ENCODE data around the gene VWA5B1. TPM values are rescaled to one million over a fixed set of nuclear protein-coding genes. Genes with fewer than 3 reads are reported as not detected.

VWA5B1 gene
- total RNA-seq: under 1 TPM in 1 of 3 donors, not detected in 2; 0.29 TPM

GRCh38 chr1:20290624-20291597, at the start of gene VWA5B1:
Gene VWA5B1 (plus strand): TSS chr1:20290875. CDS start chr1:20310602, 19,727 bp downstream.
- no peaks in the 10 kb centered on the region for H3K9me3 ChIP-seq
- peaks cover 0 to 13% of the 10 kb centered on the region in 2 donors for H3K27me3 ChIP-seq
- no peaks in the 10 kb centered on the region for H3K36me3 ChIP-seq
- no peak within 1 kb of the TSS for H3K27ac ChIP-seq
- TF ChIP-seq POLR2AphosphoS5 (IDR thresholded peaks at IDR 0.05) (no peak), CTCF (IDR thresholded peaks at IDR 0.05) (no peak), POLR2A (IDR thresholded peaks at IDR 0.05) (no peak)
- H3K4me1 ChIP-seq: no peaks in the 10 kb centered on the region
- no peak for DNase-seq (ENCODE audit: low spot score in 2 of 2)
- peak within 1 kb of the TSS in 1 of 3 donors; percentile 43 for H3K4me3 ChIP-seq
- intact Hi-C loops (cut with DNase I; ENCODE audit: low total_unique reads): no loop called here

GRCh38 chr1:20242890-20243479, 47.7 kb upstream of the VWA5B1 start:
- no peak for DNase-seq (ENCODE audit: low spot score in 2 of 2)
- no peaks in the 10 kb centered on the region for H3K27me3 ChIP-seq
- no peaks in the 10 kb centered on the region for H3K9me3 ChIP-seq
- H3K4me1 ChIP-seq: no peaks in the 10 kb centered on the region
- H3K27ac ChIP-seq: no peak overlapping the region
- intact Hi-C loops (cut with DNase I; ENCODE audit: low total_unique reads): no loop called here
- no peaks in the 10 kb centered on the region for H3K36me3 ChIP-seq
- H3K4me3 ChIP-seq: no peak overlapping the region
- TF ChIP-seq POLR2AphosphoS5 (IDR thresholded peaks at IDR 0.05): no peak

GRCh38 chr1:20248971-20249612, 41.6 kb upstream of the VWA5B1 start:
- Histone ChIP-seq H3K27ac (no peak overlapping the region), H3K9me3 (no peaks in the 10 kb centered on the region)
- TF ChIP-seq POLR2A (IDR thresholded peaks at IDR 0.05): no peak
- no peak for TF ChIP-seq CTCF (IDR thresholded peaks at IDR 0.05)
- no peak for TF ChIP-seq POLR2AphosphoS5 (IDR thresholded peaks at IDR 0.05)

GRCh38 chr1:20250340-20250989, 40.2 kb upstream of the VWA5B1 start:
- intact Hi-C loops (cut with DNase I; ENCODE audit: low total_unique reads): no loop called here
- no peaks in the 10 kb centered on the region for H3K27me3 ChIP-seq
- no peak overlapping the region for H3K4me3 ChIP-seq
- peak; percentile 32 to 66 for DNase-seq (ENCODE audit: low spot score in 2 of 2)
- H3K27ac ChIP-seq: peak overlapping the region; percentile 43 to 45
- no peaks in the 10 kb centered on the region for H3K36me3 ChIP-seq
- TF ChIP-seq POLR2A (IDR thresholded peaks at IDR 0.05): no peak
- no peak for TF ChIP-seq POLR2AphosphoS5 (IDR thresholded peaks at IDR 0.05)
- TF ChIP-seq CTCF (IDR thresholded peaks at IDR 0.05): no peak
- no peaks in the 10 kb centered on the region for H3K4me1 ChIP-seq
- H3K9me3 ChIP-seq: no peaks in the 10 kb centered on the region

More at GRCh38 chr1:20248971-20249612, 41.6 kb upstream of the VWA5B1 start:
- intact Hi-C loops (cut with DNase I; ENCODE audit: low total_unique reads): no loop called here
- DNase-seq (ENCODE audit: low spot score in 2 of 2): no peak
- Histone ChIP-seq H3K36me3 (no peaks in the 10 kb centered on the region), H3K4me1 (no peaks in the 10 kb centered on the region), H3K27me3 (no peaks in the 10 kb centered on the region), H3K4me3 (no peak overlapping the region)

GRCh38 chr1:20252587-20252986, 38.1 kb upstream of the VWA5B1 start:
- Histone ChIP-seq H3K4me3 (no peak overlapping the region), H3K36me3 (no peaks in the 10 kb centered on the region), H3K9me3 (no peaks in the 10 kb centered on the region), H3K4me1 (no peaks in the 10 kb centered on the region), H3K27ac (no peak overlapping the region), H3K27me3 (no peaks in the 10 kb centered on the region)
- DNase-seq (ENCODE audit: low spot score in 2 of 2): no peak
- TF ChIP-seq POLR2AphosphoS5 (IDR thresholded peaks at IDR 0.05) (no peak), CTCF (IDR thresholded peaks at IDR 0.05) (no peak), POLR2A (IDR thresholded peaks at IDR 0.05) (no peak)
- intact Hi-C loops (cut with DNase I; ENCODE audit: low total_unique reads): no loop called here

Measured in breast epithelium (tissue), 4 donors.